Measurements from ENCODE around the gene DNAJC17. TPM values are rescaled to one million over a fixed set of nuclear protein-coding genes. Genes with fewer than 3 reads are reported as not detected.

The DNAJC17 gene
- total RNA-seq, 1 donor = 21.6 TPM

DNA sequence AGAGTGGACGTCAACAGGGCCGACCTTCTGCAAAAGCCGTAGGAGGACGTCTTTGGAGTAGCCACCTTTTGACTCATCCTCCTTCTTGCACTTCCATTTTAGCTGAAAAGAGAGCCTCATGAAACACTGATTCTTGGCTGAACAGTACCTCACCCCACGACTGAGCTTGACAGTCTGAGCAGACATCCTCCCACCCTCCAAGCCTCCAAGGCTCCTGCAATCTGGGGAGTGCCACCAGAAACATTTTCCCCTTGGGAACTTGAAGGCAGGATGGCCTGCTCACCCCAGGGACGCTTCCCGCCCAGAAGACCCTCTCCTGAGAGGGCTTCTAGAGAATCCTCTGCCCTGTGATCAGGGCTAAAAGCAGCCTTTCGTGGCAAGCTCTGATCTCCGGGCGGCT, 32.3 kb downstream of the DNAJC17 start:
- TF ChIP-seq, protein P1, sequence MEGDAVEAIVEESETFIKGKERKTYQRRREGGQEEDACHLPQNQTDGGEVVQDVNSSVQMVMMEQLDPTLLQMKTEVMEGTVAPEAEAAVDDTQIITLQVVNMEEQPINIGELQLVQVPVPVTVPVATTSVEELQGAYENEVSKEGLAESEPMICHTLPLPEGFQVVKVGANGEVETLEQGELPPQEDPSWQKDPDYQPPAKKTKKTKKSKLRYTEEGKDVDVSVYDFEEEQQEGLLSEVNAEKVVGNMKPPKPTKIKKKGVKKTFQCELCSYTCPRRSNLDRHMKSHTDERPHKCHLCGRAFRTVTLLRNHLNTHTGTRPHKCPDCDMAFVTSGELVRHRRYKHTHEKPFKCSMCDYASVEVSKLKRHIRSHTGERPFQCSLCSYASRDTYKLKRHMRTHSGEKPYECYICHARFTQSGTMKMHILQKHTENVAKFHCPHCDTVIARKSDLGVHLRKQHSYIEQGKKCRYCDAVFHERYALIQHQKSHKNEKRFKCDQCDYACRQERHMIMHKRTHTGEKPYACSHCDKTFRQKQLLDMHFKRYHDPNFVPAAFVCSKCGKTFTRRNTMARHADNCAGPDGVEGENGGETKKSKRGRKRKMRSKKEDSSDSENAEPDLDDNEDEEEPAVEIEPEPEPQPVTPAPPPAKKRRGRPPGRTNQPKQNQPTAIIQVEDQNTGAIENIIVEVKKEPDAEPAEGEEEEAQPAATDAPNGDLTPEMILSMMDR (IDR thresholded peaks at IDR 0.05; ENCODE audit: insufficient read depth, low read length) = no peak
- no peak overlapping the region for H3K4me3 ChIP-seq (ENCODE audit: low read depth, low read length)
- no peak for DNase-seq (ENCODE audit: low read depth)

DNA sequence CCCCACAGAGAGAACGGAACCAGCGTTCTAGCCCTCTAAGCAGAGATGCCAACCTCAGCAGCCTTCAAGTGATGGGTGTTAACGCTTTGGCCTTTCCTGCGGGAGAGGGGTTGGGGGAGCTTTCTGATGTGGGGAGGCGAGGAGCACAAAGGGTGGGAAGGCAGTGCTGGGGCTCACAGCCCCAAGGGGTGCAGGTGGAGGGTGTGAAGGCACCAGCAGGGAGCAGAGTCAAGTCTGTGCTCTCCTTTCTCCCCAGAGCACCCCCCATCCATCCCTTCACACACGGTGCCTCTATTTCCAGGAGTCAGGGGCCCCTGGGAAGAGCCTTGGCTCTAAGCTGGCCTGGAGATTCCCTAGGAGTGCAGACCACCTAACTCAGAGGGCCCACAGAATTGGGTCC, 33.4 kb downstream of the DNAJC17 start:
- TF ChIP-seq, protein P1 (IDR thresholded peaks at IDR 0.05; ENCODE audit: insufficient read depth, low read length) = no peak
- no peak for DNase-seq (ENCODE audit: low read depth)

DNA sequence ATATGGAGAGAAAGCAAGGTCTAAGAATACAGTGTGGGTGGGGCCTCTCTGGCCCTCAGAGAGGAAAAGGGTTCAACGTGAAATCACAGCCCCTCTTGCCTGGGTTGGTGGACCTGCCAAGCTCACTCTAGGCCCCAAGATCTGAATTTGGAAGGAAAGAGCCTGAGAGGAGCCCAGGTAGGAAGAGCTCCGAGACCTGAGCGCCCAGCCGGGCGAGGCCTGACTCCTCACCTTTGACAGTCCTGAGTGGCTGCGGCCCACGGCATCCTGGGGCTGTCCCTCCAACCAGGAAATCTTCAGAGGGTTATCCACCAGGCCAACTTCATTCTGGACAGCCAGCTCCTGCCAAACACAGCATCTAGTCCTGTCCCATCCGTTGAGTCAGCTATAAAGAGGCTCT, 33.8 kb downstream of the DNAJC17 start:
- H3K4me3 ChIP-seq (ENCODE audit: low read depth, low read length) = no peak overlapping the region
- no peak for DNase-seq (ENCODE audit: low read depth)
- TF ChIP-seq, protein P1 (IDR thresholded peaks at IDR 0.05; ENCODE audit: insufficient read depth, low read length) = no peak

More for the DNA sequence above, 33.4 kb downstream of the DNAJC17 start:
- no peak overlapping the region for H3K4me3 ChIP-seq (ENCODE audit: low read depth, low read length)

DNA sequence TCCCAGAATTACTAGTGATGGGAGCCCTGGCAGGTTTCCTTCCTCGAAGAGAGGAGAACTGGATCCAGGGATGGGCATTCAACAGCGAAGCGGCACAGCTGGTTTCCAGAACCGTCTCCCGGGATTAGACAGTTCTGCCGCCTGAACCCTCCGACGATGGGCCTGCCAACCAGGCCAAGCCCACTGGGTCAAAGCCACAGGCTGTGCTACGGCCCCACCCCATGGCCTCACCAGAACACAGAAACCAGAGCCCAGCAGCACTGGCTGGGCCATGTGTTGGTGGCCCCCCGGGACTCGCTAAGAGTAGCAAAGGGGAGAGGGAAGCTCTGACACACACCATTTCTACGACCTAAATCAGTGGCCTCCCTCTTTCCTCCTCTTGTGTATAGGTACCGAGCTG, 35.3 kb downstream of the DNAJC17 start:
- TF ChIP-seq, protein P1 (IDR thresholded peaks at IDR 0.05; ENCODE audit: insufficient read depth, low read length) = no peak
- no peak for DNase-seq (ENCODE audit: low read depth)
- H3K4me3 ChIP-seq (ENCODE audit: low read depth, low read length) = no peak overlapping the region

DNA sequence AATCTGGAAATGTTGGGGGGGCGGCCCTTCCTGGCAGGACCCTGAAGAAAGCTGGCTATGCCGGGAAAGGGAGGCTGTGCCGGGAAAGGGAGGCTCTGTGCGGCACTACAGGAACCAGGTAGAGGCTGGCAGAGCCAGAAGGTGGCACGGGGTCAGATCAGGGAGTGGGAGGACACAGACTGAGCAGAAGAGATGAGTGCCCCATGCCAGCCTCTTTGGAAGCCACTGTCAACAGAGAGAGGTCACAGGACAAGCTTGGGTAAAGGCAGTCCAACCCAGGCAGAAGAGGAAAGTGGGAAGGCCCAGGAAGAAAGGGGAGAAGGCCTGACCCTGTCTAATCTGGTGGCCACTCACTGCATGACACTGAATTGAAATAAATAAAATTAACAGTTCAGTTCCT, 36.0 kb downstream of the DNAJC17 start:
- no peak for DNase-seq (ENCODE audit: low read depth)
- TF ChIP-seq, protein P1 (IDR thresholded peaks at IDR 0.05; ENCODE audit: insufficient read depth, low read length) = no peak
- no peak overlapping the region for H3K4me3 ChIP-seq (ENCODE audit: low read depth, low read length)

DNA sequence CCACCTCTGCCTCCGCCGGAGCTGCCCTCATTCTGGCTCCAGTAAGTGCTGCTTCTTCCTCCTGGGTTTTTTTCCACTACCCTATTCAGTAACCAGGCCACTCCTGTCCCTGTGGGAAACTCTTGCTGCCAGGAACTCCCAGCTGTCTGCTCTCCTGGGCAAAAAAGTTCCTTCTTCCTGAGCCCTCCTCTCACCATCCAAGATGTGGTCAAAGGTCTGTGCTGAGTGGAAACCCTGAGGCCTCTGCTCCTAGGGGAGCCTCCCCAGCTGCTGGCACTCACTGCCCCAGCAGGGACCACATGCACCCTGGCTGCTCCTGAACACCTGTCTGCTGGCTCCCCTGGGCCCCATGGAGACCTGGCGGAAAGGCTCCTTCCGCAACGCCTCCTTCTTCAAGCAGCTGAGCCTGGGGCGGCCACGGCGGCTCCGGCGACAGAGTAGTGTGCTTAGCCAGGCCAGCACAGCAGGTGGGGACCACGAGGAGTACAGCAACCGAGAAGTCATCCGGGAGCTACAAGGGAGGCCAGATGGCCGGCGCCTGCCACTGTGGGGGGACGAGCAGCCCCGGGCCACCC, 37.0 kb downstream of the DNAJC17 start:
- DNase-seq (ENCODE audit: low read depth) = no peak
- TF ChIP-seq, protein P1 (IDR thresholded peaks at IDR 0.05; ENCODE audit: insufficient read depth, low read length) = no peak

More for the DNA sequence above, 37.0 kb downstream of the DNAJC17 start:
- H3K4me3 ChIP-seq (ENCODE audit: low read depth, low read length) = no peak overlapping the region
